HG02970 (cell line): ENCODE measurements around the gene OPCML.

Experiments used
- ATAC-seq: cut with Tn5 transposase; IDR thresholded peaks from one replicate; pipeline ENCODE4 v1.9.1; 2021; ENCODE audit warnings: mild to moderate bottlenecking, moderate library complexity, moderate number of reproducible peaks; ENCODE audit not compliant: unreplicated experiment, low FRiP score

Gene OPCML

DNA sequence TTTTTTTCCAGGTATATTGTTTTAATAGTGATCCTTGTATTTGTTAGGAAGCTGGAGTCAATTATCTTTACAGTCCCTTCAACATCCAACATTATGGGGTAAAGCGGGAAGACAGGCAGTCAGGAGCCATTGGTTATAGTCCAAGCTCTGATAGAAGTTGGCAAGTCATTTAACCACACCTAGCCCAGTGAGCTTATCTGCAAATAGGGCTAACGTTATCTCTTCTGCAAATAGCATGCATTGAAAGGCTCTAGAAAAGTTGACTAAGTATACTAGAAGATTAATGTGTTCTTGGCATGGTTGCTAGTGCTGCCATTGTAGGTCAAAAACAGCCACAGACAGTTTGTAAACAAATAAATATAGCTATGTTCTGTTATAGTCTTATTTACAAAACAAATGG is 520.7 kb downstream of the OPCML start:
- no peak for ATAC-seq

DNA sequence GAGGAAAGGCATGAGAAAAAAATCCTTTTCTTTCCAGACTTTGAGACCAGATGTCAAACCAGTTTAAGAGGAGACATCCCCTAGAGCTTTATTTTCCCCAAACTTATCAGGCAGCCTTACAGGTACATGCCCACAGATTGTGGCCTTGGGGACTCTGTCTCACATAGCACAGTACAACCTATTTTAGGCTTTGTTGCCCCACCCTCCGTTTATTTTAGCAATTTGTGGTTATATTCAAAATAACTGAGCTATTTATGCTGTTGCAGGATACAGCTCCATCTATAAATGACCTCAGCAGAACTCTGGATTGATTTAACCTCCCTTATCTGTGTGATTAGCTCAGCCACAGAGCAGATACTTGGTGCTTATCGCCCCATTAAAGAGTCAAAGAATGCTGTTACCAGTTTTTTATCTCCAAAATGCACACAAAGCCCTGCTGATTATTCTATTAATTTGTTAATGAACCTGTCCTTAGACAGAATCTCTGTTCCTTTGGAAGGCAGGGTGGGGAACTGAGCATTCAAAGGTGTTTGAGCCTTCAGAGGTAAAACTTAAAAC is 525.2 kb downstream of the OPCML start:
- ATAC-seq: no peak

DNA sequence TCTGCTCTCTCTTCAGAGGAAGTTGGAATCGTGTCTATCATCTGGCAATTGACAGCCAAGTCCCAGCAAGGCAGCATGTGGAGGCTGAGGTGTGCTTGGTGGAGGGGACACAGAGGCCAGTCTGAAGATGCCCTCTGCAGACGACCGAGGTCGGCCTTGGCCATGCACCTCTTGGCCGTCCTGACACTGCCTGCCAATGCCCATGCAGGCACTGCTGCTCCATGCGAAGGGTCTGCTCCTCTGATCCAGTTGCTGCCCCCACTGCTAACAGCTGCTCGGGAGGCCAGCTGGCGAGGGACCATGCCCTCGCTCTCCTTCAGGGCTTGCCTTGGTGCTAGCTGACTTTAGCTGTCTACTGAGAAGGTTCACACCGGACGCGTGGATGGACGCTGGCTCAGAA is 527.9 kb downstream of the OPCML start:
- ATAC-seq: no peak

DNA sequence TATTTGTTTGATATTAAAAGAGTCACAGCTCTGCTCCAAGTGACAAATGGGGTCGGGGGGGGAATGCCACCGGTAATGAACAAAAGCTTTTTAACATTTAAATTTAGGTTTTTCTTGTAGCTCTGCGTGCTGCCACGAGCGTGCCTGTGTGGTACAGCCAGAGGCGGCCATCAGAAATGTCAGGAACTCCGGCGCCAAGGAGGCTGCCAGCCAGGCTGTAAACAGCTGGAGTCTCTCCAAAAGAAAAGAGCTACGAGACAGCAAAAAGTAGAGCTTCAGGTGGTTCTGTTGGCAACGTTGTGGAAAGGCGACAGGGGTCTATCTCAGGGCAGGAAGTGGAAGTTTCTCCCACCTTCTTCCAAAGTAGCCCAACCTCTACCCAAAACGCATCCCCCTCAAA is 532.8 kb downstream of the OPCML start:
- no peak for ATAC-seq

DNA sequence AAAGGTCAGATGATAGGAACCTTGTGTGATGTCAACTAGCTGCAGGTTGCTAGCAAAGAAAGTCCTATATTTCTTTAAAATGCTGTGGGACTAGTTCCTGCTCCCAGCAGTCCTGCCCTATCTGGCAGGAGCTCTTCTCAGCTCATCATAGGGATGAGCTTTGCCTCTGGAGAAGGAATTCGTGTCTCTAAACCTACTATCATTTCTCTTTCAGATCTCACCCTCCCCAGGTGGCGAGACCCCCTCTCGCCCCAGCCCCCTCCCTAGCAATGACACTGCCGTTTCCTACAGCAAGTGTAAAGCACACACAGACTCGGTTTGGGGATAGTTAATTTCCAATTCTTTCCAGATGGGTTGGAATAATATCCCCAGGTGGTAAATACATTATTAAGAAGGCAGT is 533.3 kb downstream of the OPCML start:
- ATAC-seq: no peak

DNA sequence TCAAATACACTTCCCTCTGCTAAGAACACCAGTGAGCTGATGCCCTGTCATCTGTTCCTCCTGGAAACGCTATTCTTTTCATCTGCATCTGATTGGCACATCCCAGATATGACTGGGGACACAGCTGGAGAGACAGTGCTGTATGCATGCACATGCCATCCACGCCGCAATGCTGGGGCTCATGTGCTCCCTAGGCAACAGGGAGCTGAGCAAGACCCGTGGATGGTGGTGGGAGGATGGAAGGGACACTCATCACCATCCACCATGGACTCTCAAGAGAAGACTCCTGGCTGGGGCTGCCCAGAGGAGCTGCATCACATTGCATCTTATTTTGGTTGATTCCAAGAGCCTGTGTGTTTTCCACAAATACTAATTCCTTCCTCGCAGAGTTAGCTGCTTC is 534.9 kb downstream of the OPCML start:
- ATAC-seq: no peak

DNA sequence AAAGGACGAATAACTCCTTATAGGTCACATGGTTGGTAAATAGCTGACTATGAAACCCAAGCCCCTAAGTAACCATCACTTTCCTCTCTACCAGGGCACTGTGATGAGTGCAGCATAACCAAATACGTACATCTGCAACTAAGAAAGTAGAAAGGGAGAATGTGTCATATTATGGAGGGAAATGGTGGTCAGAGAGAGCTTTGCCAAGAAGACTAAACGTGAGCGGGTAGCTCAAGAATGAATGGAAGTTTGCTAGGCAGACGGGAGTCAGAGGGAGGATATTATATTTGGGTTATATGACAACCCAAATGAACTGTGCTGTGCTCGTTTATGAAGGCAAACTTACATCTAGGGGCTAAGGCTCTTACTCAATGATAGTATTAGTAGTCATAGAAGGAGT is 537.3 kb downstream of the OPCML start:
- no peak for ATAC-seq

DNA sequence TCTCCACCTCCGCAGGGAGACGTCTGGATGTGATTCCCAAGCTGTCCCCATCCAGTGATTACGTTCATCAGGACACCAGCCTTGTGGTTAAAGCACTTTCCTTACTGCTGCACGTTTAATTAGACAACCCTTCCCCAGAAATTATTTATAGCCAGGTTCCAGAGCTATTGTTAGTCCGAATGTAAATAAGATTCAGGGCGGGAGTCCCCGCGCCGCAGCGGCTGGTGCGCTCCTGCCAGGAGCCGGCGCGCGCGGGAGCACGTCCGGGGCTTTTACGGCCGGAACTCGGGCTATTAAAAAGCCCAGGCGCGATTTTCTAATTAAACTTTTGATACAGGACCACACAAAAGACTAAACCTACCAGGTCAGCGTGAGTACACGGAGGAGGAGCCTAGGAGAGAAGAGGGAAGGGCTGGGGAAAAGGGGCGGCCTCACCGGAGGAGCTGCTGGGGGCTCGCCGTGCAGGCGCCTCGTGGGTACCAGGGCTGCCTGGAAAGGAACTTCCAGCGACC is 538.3 kb downstream of the OPCML start:
- ATAC-seq: no peak

DNA sequence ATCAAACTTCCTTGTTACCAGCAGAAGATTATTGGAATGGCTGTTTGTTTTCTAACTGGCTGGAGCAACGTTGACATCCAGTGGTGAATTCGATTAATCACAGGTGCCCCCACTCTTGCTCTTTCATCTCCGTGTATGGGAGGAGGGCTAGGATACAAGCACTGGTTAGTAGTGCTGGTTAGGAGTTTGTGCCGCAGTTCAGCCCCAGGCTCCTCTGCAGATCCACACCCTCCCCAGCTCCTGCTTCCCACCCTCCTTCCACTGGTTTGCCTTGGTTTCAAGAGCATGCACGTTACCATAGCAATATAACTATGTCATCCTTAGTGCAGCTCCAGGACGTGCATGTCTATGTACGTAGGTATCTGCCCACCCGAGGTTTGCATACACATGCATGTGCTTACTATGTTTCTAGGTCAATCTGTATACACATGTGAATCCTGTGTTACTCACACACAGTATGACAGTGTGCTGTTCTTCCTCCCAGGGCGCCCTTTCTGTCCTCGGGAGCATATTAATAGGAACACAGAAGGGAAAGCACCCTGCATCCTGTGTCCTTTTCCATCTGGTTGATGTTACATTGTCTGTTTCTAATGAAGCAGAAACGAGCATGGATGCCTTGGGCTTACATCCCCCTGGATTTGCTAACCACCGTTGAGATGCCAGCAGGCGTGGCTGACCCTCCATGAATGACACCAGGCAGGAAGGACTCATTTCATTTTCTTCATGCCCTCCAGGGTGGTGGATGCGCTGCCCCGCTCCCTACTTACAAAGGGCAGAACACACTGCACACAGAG is 539.3 kb downstream of the OPCML start:
- no peak for ATAC-seq

DNA sequence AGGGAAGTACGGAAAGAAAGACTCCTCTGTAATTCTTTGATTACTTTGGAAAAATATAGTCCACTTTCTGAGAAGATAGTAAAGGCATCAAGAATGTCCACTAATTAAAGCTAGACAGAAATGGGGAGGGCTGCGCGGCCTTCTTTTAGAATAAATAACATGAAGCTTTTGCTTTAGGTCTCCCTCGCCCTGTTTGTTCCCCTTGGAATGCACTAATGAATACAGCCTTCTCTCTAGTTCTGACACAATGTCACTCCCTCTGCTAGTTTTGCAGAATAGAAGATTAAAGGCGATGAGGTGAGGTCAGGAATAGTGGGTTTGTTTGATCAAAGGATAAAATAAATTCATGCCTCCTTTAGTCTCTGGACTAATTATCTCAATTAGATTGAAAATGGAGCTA is 543.9 kb downstream of the OPCML start:
- no peak for ATAC-seq

DNA sequence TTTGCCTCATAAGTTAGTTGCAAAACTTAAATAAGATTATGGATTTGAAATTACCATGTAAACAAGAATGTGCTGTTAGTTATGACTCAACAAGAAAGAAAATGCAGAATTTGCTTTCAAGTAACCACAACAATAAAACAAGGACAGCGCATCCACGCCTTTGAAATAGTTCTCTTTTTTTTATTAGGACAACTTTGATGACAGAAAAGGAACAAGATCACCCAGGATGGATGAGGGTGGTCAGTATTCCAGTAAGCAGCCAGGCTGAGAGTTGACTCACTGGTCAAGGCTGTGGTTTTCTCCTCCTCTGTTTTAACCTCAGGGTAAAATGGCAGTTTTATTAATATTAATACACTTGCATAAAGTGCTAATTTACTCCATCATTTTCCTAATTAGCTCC is 544.4 kb downstream of the OPCML start:
- ATAC-seq: no peak

DNA sequence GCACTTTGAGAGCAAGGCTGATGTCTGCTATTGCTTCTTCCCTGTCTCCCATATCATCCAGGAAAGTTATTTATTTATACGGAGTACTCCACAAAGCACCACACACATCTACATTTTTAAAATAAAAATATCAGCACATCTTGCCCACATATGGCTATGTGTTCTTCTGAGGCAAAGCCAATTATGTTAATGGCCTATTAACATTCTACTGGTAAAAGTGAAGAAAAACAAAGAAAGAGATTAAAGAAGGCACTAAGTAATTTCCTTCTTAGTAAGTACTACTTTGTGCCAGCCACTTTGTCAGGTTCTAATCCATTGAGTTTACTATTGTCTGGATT is 548.7 kb downstream of the OPCML start:
- ATAC-seq: no peak

DNA sequence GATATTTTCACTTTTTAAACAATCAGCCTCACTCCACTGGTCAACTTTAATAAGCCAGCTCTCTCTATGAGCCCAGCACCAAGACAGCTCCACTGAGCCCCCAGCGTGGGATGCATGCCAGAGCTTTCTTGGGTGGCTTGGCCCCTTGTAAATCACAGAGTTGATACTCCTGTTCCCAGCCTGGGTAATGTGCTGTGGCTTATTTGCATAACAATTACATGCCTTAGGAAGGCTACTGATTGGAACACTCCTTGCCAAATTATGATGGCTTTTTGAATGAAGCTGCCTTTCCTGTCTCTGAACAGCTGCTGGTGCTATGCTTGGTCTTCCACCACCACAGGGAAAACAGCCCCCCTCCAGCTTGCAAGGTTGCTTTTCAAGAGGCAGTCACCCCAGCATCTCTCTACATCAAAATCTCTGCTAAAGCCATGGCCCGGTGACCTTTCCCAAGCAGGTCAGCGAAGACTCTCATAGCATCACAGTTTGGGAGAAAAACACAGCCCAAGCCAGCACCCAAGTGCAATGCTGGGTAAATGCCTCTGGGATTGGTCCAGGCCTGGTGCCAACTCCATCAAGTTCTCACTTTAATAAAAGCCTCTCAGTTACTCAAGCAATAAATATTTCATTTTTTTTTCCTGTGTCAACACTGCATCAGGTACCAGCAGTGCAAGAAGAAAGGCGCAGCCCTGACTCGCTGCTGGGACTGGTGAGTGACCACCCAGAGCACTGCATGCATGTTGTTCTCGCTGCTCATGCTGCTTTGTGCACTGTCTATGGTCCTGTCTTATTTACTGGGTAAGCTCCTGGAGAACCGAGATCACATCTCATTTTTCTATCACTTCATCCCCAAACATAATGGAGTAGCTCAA is 549.3 kb downstream of the OPCML start:
- no peak for ATAC-seq

DNA sequence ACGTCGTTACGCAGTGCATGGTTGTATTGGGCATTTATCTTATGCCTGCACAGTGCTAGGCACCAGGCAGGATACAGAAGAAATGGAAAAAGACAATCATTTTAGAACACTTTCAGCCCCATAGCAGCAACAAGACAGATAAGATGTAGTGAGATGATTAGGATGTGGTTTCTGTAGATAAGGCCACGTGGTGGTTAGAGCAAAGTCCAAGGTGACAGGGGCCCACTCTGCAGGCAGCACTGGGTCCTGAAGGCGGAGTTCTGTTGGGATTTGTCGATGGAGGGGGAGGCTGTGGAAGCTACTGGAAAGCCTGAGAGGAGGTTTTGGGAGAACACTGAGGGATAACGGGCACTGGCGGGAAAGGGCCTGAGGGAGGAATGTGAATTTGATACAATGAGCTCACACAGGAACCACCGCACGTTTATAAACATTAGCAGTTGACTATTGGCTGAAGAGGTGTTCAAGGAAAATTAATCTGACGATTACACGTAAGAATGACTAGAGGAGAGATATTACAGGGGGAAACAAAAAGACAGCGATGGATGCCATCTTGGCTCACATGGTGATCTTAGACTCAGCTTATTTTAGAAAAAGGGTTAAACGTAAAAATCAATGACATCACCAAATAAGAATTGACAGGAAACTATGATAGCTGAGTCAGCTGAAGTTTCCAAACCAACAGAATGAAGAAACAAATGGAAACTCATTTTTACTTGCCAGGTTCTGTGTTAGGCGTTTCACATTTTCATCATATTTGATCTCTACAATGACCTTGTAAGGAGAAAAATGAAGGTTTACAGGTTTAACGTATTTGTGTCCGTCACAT is 551.0 kb downstream of the OPCML start:
- no peak for ATAC-seq

DNA sequence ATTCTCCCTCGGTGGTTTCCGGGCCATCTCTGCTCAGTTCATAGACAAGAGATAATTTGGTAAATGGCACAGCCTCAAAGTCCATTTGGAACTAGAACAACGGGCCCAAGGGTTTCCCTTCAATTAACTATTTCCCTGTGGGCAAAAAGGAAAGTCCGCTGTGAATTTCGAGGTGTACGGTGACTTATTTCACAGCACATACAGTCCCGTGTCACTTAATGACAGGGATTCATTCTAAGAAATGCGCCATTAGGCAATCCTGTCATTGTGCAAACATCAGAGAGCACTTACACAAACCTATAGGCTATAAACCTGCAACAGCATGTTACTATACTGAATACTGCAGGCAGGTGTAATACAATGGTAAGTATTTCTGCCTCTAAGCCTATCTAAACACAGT is 551.6 kb downstream of the OPCML start:
- ATAC-seq: no peak

DNA sequence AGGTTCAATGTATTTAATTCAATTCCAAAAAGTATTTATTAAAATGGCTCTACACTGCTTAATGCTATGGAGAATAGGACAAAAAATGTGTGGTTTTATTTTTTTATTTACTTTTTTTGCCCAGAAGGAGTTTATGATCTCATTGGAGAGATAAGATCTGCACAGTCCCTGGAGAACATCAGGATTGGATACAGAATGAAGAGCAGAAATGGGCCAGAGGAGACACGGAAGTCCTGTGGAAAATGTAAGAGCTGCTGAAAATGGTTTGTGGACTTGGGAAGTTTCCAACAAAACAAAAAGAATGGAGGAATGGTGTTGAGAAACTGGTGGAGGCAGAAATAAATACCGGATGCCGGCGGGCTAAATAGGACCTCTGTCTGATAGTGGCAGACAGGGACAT is 554.6 kb downstream of the OPCML start:
- no peak for ATAC-seq

DNA sequence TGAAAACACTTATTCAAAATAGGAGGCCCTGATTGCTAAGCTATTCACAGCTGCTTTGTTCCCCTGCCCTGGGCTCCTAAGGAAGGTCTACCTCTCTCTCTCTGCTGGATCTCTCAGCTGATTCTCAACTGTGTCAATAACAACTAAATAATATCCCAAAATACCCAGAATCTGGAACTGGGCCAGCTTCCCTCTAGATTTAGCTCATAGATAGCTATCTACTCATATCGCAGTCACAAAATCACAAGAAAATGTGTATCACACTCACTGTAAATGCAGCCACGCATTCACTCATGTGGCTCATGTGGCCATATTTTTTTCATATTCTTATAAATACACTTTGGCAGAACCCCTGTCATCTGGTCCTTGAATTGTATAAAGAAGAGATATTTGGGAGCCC is 555.1 kb downstream of the OPCML start:
- ATAC-seq: no peak

DNA sequence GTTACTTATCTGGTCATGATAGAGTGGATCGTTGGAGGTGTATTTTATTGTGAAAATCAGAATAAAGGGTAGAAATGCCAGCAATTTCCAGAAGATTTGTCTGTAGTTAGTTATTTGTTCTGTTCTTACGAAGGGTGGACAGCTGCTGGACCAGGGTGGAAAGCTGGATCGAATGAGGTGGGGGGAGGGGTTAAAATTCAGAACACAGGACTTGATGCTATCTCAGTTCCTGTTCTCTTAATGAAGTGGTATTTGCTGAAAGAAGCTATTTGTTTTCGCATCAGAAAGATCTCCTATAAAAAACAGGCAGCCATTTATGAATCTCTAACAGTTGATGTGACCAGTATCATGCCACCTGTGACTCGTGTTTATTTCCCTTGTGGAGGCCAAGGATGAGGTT is 556.2 kb downstream of the OPCML start:
- ATAC-seq: no peak

DNA sequence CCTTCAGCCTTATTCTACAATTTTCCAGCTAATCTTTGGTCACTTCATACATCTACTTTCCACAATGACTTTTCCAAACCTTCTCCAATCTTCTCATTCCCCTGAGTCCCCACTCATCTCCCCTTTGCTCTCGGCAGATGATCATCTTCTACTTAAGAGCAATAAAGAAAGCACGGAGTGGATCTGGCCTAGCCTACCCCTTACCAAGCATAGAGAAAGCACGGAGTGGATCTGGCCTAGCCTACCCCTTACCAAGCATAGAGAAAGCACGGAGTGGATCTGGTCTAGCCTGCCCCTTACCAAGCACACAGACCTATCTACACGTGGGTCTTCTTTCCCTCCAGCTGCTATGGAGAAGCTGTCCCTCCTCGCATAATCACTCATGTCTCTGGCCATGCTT is 558.6 kb downstream of the OPCML start:
- ATAC-seq: no peak

DNA sequence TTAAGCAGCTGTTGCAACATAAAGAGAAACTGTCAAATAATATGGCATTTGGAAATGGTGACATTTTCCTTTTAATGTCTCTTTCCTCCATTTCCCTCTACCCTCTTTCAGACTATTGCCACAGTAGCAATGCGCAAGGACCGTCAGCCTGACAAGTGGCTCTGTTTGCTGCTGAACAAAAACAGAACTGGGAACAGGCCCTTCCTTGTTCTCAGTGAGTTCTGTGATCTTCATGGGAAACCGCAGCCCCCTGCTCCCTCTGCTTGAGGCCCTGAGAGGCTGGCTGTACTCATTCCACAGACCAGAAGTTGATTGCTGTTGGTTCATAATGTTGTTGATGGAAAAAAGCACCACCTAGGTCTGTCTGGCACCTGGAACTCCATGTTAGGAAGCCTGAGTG is 559.7 kb downstream of the OPCML start:
- ATAC-seq: no peak

DNA sequence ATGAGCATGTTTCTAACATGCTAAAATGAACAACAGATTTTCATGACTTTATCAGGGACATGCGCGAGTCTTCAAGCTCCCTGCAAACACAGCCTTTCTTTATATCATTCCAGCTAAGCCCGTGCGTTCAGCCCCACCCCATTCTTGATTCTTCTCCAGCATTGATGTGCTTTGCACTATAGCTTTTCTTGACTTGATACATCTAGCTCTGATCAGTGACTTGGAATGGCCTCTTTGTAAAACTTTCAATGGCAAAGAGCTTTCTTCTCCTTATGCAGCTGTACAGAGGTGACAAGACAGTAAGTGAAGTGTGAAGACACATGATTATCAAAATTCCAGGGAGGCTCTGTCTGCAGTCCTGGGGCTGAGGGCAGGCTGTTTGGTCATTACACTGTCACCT is 561.0 kb downstream of the OPCML start:
- no peak for ATAC-seq
